PFSK-1 (cell line): ENCODE results near the gene CTDNEP1.

Experiments
- FOXP2 ChIP-seq: optimal IDR thresholded peaks from 2 replicates; pipeline ENCODE3; 2011; ENCODE audit warnings: borderline replicate concordance, control low read depth, inconsistent platforms; ENCODE audit not compliant: insufficient read depth; ENCODE audit errors: extremely low read length, extremely low read depth
- POLR2AphosphoS5 ChIP-seq: IDR thresholded peaks from 2 replicates; pipeline ENCODE4 v1.6.1; 2012; ENCODE audit warnings: low read depth, mild to moderate bottlenecking, control low read depth, low read length, moderate library complexity
- REST ChIP-seq, 2 experiments: IDR thresholded peaks; 2 replicates each; pipeline versions ENCODE4 v1.6.1 to v1.8.0; 2011 to 2012; ENCODE audit warnings: low read depth in 2 of 2, low read length in 2 of 2, control low read depth in 1 of 2, inconsistent platforms in 1 of 2, mild to moderate bottlenecking in 1 of 2, moderate library complexity in 1 of 2; ENCODE audit not compliant: insufficient read depth in 1 of 2
- SIN3A ChIP-seq: IDR thresholded peaks from 2 replicates; pipeline ENCODE4 v1.6.1; 2012; ENCODE audit warnings: mild to moderate bottlenecking, low read length, moderate library complexity, borderline replicate concordance; ENCODE audit not compliant: insufficient read depth
- TAF1 ChIP-seq: IDR thresholded peaks from 2 replicates; pipeline ENCODE4 v1.6.1; 2012; ENCODE audit warnings: low read length, control low read depth, borderline replicate concordance; ENCODE audit not compliant: insufficient read depth

CTDNEP1 gene

GRCh38 chr17:7214300-7215135, 37.0 kb downstream of the CTDNEP1 start:
- TF ChIP-seq REST (IDR thresholded peaks at IDR 0.05; ENCODE audit: insufficient read depth in 1 of 2, low read depth in 2 of 2, low read length in 2 of 2) (no peak), SIN3A (peak; percentile 75; the same call in 1 of the 2 replicates)

GRCh38 chr17:7213895-7214299, 37.6 kb downstream of the CTDNEP1 start:
- 0 out of 2 replicates have a peak, but pooled peaks have one; percentile 52 for TF ChIP-seq SIN3A
- no peak for TF ChIP-seq REST (IDR thresholded peaks at IDR 0.05; ENCODE audit: insufficient read depth in 1 of 2, low read depth in 2 of 2, low read length in 2 of 2)

GRCh38 chr17:7211491-7212273, 39.9 kb downstream of the CTDNEP1 start:
- TF ChIP-seq POLR2AphosphoS5 (no peak), FOXP2 (no peak), TAF1 (no peak), REST (IDR thresholded peaks at IDR 0.05; ENCODE audit: insufficient read depth in 1 of 2, low read depth in 2 of 2, low read length in 2 of 2) (no peak), SIN3A (no peak)

- TF ChIP-seq POLR2AphosphoS5 (no peak), TAF1 (no peak), FOXP2 (no peak), SIN3A (no peak), REST (IDR thresholded peaks at IDR 0.05; ENCODE audit: insufficient read depth in 1 of 2, low read depth in 2 of 2, low read length in 2 of 2) (no peak)
These were observed 42.6 kb downstream of the CTDNEP1 start for GRCh38 chr17:7208754-7209460.
